Measurements from ENCODE around the gene DNAL1.

DNA sequence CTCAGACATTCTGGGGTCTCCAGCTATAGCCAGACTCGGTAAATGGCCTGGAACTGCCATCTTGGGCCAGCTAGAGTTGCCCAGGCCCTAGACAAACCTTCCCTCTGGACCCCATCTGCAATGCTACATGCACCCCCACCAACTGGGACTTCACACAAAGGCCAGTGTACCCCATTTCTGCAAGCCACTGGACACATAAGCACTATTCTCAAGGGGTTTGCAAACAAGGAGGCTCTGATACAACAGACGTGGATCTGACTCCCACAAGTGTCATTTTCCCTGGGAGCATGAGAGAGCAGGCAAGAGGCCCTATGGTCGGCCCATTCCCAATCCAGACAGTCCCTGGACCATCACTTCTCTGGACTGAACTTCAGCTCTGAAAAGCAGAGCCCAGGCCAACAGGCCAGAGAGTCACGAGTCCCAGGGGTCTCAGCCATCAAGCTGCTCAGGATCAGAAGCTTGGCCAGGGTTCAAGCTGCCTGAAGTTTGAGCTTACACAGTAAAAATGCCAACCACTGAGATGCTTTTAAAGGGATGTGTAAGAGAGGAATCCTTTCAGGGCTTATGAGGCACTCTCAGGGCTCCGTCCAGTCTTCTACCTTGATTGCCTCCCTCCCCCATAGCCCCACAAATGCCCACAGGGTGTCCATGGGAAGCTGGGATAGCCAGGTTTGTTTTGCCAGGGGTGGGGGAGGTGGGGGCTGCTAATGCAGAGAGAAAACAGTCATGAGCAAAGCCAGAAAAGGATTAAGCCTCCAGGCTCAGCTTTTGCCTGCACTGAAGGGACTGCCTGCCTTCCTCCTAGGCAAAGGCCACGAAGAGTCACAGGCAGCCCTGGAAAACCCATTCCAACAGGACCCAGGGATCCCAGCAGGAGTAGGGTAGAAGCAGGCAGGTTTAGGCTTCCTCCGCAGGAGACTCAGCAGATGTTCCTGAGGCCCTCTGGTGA lies 101.1 kb downstream of the DNAL1 start:
- TF ChIP-seq GATA3 (IDR thresholded peaks at IDR 0.05; ENCODE audit: low read depth, low read length) (no peak), GATA2 (IDR thresholded peaks at IDR 0.05; ENCODE audit: low read depth, low read length) (no peak)

All from SH-SY5Y (cell line).